Lower lobe of right lung (tissue), 2 donors: ENCODE measurements around the gene MOGAT3. TPM values are rescaled to one million over a fixed set of nuclear protein-coding genes. Genes with fewer than 3 reads are reported as not detected.

ENCODE experiments used
- ATAC-seq, 2 donors: fragments of 200-7000 bp; cut with Tn5 transposase; one replicate each; pipeline ENCODE4 v1.9.1; 2020 to 2022; ENCODE audit warnings: mild to moderate bottlenecking in 2 of 2, moderate library complexity in 2 of 2
- DNase-seq: peaks from one replicate; pipeline ENCODE4 v3.0.0-alpha.2; 2020
- H3K27ac ChIP-seq: fragments of 200-600 bp; one replicate; pipeline ENCODE4 v1.8.0; 2022
- H3K27me3 ChIP-seq: fragments of 200-600 bp; one replicate; pipeline ENCODE4 v1.8.0; 2022; ENCODE audit warnings: low read depth
- H3K36me3 ChIP-seq: fragments of 200-600 bp; one replicate; pipeline ENCODE4 v1.8.0; 2022; ENCODE audit warnings: mild to moderate bottlenecking
- H3K4me1 ChIP-seq: fragments of 200-600 bp; one replicate; pipeline ENCODE4 v1.8.0; 2022
- H3K4me3 ChIP-seq: fragments of 200-600 bp; one replicate; pipeline ENCODE4 v1.8.0; 2022; ENCODE audit warnings: mild to moderate bottlenecking
- H3K9me3 ChIP-seq: fragments of 200-600 bp; one replicate; pipeline ENCODE4 v1.8.0; 2022
- intact Hi-C: fragments of 100-400 bp; cut with DNase I; formaldehyde crosslinking; loops from one replicate; pipeline ENCODE4 v1.11.0; 2022
- total RNA-seq: library from RNA; stranded (reverse); fragmentation: NEBNext Ultra II Directional; extraction: Animal tissue kit (Norgen Biotek cat#: 25700); gene quantifications from one replicate; pipeline ENCODE4 v1.2.1, GENCODE V29; 2021
- TF ChIP-seq, protein P1 (sequence below): fragments of 200-600 bp; IDR thresholded peaks from one replicate; pipeline ENCODE4 v1.8.0; 2022; ENCODE audit warnings: antibody characterized with exemption, mild to moderate bottlenecking
- donor health status: DM: no; HTN: yes; CAD: no; lungs with severe emphysema.

Gene MOGAT3
- total RNA-seq, 1 donor from 2014 or later, result not detected

DNA sequence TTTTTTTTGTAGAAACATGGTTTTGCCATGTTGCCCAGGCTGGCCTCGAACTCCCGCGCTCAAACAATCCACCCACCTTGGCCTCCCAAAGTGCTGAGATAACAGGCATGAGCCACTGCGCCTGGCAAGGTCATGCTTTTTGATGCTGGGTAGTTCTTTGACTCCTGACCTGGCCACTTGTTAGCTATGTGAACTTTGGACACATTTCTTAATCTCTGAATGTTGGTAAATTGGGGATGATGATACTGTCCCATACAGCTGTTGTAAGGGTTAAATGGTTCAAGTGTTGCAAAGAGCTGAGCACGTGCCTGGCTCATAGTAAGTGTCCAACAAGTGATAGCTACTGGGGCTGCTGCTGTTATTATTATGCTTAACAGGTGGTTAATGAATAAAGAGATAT lies 19.5 kb upstream of the MOGAT3 start:
- no peaks in the 10 kb centered on the region for H3K27me3 ChIP-seq
- no peaks in the 10 kb centered on the region for H3K9me3 ChIP-seq
- no peak overlapping the region for H3K4me3 ChIP-seq
- TF ChIP-seq, protein P1, sequence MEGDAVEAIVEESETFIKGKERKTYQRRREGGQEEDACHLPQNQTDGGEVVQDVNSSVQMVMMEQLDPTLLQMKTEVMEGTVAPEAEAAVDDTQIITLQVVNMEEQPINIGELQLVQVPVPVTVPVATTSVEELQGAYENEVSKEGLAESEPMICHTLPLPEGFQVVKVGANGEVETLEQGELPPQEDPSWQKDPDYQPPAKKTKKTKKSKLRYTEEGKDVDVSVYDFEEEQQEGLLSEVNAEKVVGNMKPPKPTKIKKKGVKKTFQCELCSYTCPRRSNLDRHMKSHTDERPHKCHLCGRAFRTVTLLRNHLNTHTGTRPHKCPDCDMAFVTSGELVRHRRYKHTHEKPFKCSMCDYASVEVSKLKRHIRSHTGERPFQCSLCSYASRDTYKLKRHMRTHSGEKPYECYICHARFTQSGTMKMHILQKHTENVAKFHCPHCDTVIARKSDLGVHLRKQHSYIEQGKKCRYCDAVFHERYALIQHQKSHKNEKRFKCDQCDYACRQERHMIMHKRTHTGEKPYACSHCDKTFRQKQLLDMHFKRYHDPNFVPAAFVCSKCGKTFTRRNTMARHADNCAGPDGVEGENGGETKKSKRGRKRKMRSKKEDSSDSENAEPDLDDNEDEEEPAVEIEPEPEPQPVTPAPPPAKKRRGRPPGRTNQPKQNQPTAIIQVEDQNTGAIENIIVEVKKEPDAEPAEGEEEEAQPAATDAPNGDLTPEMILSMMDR, result no peak
- no peak for ATAC-seq
- no peak for DNase-seq
- H3K27ac ChIP-seq, result no peak overlapping the region
- intact Hi-C loops, result no loop called here
- peaks cover 30% of the 10 kb centered on the region for H3K4me1 ChIP-seq
- H3K36me3 ChIP-seq, result peaks cover 47% of the 10 kb centered on the region

- Histone ChIP-seq H3K36me3 (peaks cover 47% of the 10 kb centered on the region), H3K9me3 (no peaks in the 10 kb centered on the region), H3K4me3 (peak overlapping the region; percentile 94), H3K4me1 (peaks cover 30% of the 10 kb centered on the region), H3K27me3 (no peaks in the 10 kb centered on the region), H3K27ac (peak overlapping the region; percentile 93)
- ATAC-seq, result peak in 1 of 2 donors; percentile 1
- no peak for DNase-seq
- intact Hi-C loops, result no loop called here
- TF ChIP-seq, protein P1, result no peak
Measured at GRCh38 chr7:101218236-101219125, 17.6 kb upstream of the MOGAT3 start.

DNA sequence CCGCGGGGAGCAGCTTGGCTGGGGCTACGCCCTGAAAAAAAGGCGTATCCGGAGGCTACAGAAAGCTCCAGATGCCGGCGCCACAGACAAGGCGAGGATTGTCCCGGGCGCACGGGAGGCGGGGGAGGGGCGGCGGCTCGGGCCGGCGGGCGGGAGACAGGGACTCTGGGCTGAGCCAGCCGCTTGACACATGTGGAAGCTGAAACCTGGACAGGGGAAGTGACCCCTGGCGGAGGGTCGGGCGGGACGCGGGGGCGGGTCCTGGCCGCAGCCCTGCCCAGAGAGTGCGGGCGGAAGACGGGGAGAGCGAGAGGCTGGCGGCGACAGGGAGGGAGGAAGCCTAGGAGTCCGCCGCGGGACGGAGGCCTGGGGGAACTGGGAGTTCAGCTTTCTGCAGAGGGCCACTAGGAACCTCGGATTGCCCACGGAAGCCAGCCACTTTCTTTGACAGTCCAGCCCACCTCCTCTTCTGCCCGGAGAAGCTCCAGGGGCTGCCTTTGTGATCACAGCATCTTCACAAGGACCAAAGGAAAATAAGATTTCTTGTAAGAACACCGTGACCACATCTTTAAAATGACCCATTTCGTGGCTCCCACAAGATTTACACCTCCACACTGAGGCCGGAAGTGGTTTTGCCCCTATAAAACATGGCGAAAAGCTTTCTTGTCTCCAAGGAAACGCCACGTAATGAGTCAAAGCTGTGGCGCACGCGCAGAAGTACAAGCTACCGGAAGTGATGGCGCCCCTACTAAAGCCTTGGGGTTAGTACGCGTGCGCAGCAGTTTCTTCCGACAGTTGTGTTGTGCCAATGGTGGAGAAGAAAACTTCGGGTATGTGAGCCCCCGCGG lies 16.8 kb upstream of the MOGAT3 start, which contains the start of the genes PLOD3 and ZNHIT1:
PLOD3 (minus strand) TSS at position 194 of the 848 bp plus-strand sequence. CDS start 307 bp downstream, outside the sequence.
ZNHIT1 (plus strand) TSS at position 778 of the 848 bp plus-strand sequence; CDS start at position 809, 31 bp downstream.
- DNase-seq (peak; percentile 98), ATAC-seq (peak; percentile 92 to 95)
- Histone ChIP-seq H3K9me3 (no peaks in the 10 kb centered on the region), H3K4me1 (peaks cover 30% of the 10 kb centered on the region), H3K27ac (peak within 1 kb of the TSS; percentile 93), H3K4me3 (peak within 1 kb of the TSS; percentile 94), H3K27me3 (no peaks in the 10 kb centered on the region), H3K36me3 (peaks cover 47% of the 10 kb centered on the region)
- intact Hi-C loops, result no loop called here
- TF ChIP-seq, protein P1, result no peak

- Histone ChIP-seq H3K4me1 (peaks cover 30% of the 10 kb centered on the region), H3K36me3 (peaks cover 49% of the 10 kb centered on the region), H3K27ac (peak overlapping the region; percentile 93), H3K27me3 (no peaks in the 10 kb centered on the region), H3K4me3 (peak overlapping the region; percentile 94), H3K9me3 (no peaks in the 10 kb centered on the region)
- DNase-seq (no peak), ATAC-seq (peak in 1 of 2 donors; percentile 15)
- intact Hi-C loops, result no loop called here
- TF ChIP-seq, protein P1, result no peak
Measured at GRCh38 chr7:101216860-101217387, 16.1 kb upstream of the MOGAT3 start.
